Measurements from ENCODE around the gene AURKA. TPM values are rescaled to one million over a fixed set of nuclear protein-coding genes. Genes with fewer than 3 reads are reported as not detected.

The AURKA gene
- 6.9 TPM for polyA plus RNA-seq (ENCODE audit: insufficient read length)

GRCh38 chr20:56392132-56392880, at the start of gene AURKA, which contains the start of gene CSTF1:
TSS of gene AURKA (minus strand) at chr20:56392215. CDS start at chr20:56388197, 4,018 bp downstream.
TSS of gene CSTF1 (plus strand) at chr20:56392645. CDS start at chr20:56395553, 2,908 bp downstream.
- DNase-seq, result peak; percentile 99

- no peak for DNase-seq
Observed at GRCh38 chr20:56440346-56441007, 48.5 kb upstream of the AURKA start.

GRCh38 chr20:56439771-56440291, 47.8 kb upstream of the AURKA start:
- DNase-seq, result peak; percentile 39

- DNase-seq, result no peak
Observed at GRCh38 chr20:56438284-56438683, 46.3 kb upstream of the AURKA start.

GRCh38 chr20:56437196-56437960, 45.4 kb upstream of the AURKA start:
- no peak for DNase-seq

GRCh38 chr20:56433880-56434255, 41.9 kb upstream of the AURKA start:
- DNase-seq, result no peak

- DNase-seq, result no peak
Observed at GRCh38 chr20:56433221-56433879, 41.3 kb upstream of the AURKA start.

GRCh38 chr20:56431471-56431870, 39.5 kb upstream of the AURKA start:
- DNase-seq, result no peak

GRCh38 chr20:56430957-56431356, 38.9 kb upstream of the AURKA start:
- DNase-seq, result no peak

- DNase-seq, result no peak
Observed at GRCh38 chr20:56430461-56430860, 38.4 kb upstream of the AURKA start.

- no peak for DNase-seq
Observed at GRCh38 chr20:56429941-56430340, 37.9 kb upstream of the AURKA start.

GRCh38 chr20:56429502-56429901, 37.5 kb upstream of the AURKA start:
- no peak for DNase-seq

- no peak for DNase-seq
Observed at GRCh38 chr20:56428881-56429280, 36.9 kb upstream of the AURKA start.

- DNase-seq, result no peak
Observed at GRCh38 chr20:56428410-56428809, 36.4 kb upstream of the AURKA start.

GRCh38 chr20:56427797-56428196, 35.8 kb upstream of the AURKA start:
- no peak for DNase-seq

GRCh38 chr20:56426926-56427325, 34.9 kb upstream of the AURKA start:
- DNase-seq, result no peak

- DNase-seq, result no peak
Observed at GRCh38 chr20:56426026-56426425, 34.0 kb upstream of the AURKA start.

GRCh38 chr20:56424931-56425330, 32.9 kb upstream of the AURKA start:
- DNase-seq, result no peak

- DNase-seq, result no peak
Observed at GRCh38 chr20:56423886-56424285, 31.9 kb upstream of the AURKA start.

- no peak for DNase-seq
Observed at GRCh38 chr20:56423211-56423610, 31.2 kb upstream of the AURKA start.

GRCh38 chr20:56422824-56423189, 30.8 kb upstream of the AURKA start:
- no peak for DNase-seq

GRCh38 chr20:56422076-56422823, 30.2 kb upstream of the AURKA start:
- no peak for DNase-seq
